Measurements from ENCODE around the gene TOMM40.
"Not testable (repeated sequence)": the region's sequence is repeated elsewhere in the genome, so short reads cannot be mapped to it uniquely, and the experiment has no call there.

The TOMM40 gene

GRCh38 chr19:44907613-44908012 lies 16.6 kb downstream of the TOMM40 start:
- H3K4me3 ChIP-seq (ENCODE audit: low read length): no peak overlapping the region
- TF ChIP-seq CTCF (IDR thresholded peaks at IDR 0.05; ENCODE audit: insufficient read depth, low read depth, low read length, missing control alignments): no peak
- no peak for DNase-seq (ENCODE audit: low read depth)

GRCh38 chr19:44908074-44908835 lies 17.2 kb downstream of the TOMM40 start:
- no peak overlapping the region for H3K4me3 ChIP-seq (ENCODE audit: low read length)
- TF ChIP-seq CTCF (IDR thresholded peaks at IDR 0.05; ENCODE audit: insufficient read depth, low read depth, low read length, missing control alignments): no peak
- no peak for DNase-seq (ENCODE audit: low read depth)

GRCh38 chr19:44908836-44909261 lies 17.8 kb downstream of the TOMM40 start:
- H3K4me3 ChIP-seq (ENCODE audit: low read length): no peak overlapping the region
- TF ChIP-seq CTCF (IDR thresholded peaks at IDR 0.05; ENCODE audit: insufficient read depth, low read depth, low read length, missing control alignments): no peak
- no peak for DNase-seq (ENCODE audit: low read depth)

GRCh38 chr19:44909775-44910174 lies 18.7 kb downstream of the TOMM40 start:
- no peak for TF ChIP-seq CTCF (IDR thresholded peaks at IDR 0.05; ENCODE audit: insufficient read depth, low read depth, low read length, missing control alignments)
- DNase-seq (ENCODE audit: low read depth): no peak
- no peak overlapping the region for H3K4me3 ChIP-seq (ENCODE audit: low read length)

- not testable (repeated sequence) for DNase-seq (ENCODE audit: low read depth); H3K4me3 ChIP-seq (ENCODE audit: low read length)
Observed at GRCh38 chr19:44911896-44912295, 20.8 kb downstream of the TOMM40 start.

- H3K4me3 ChIP-seq (ENCODE audit: low read length): no peak overlapping the region
- TF ChIP-seq CTCF (IDR thresholded peaks at IDR 0.05; ENCODE audit: insufficient read depth, low read depth, low read length, missing control alignments): no peak
- no peak for DNase-seq (ENCODE audit: low read depth)
Observed at GRCh38 chr19:44912854-44913253, 21.8 kb downstream of the TOMM40 start.

GRCh38 chr19:44913512-44914432 lies 22.7 kb downstream of the TOMM40 start:
- peak overlapping the region; percentile 63 for H3K4me3 ChIP-seq (ENCODE audit: low read length)
- DNase-seq (ENCODE audit: low read depth): not testable (repeated sequence)

GRCh38 chr19:44914433-44915206 lies 23.6 kb downstream of the TOMM40 start, which contains the start of gene APOC1:
Gene APOC1, plus strand, starts transcription at chr19:44914608. Its CDS starts 284 bp downstream, at chr19:44914892.
- peak within 1 kb of the TSS; percentile 63 for H3K4me3 ChIP-seq (ENCODE audit: low read length)
- peak; percentile 83 for DNase-seq (ENCODE audit: low read depth)

Data from epithelial cell of esophagus (primary cell).